Thyroid gland (tissue), 4 donors: Measurements from ENCODE around the gene RGS9. TPM values are rescaled to one million over a fixed set of nuclear protein-coding genes. Genes with fewer than 3 reads are reported as not detected.

Experiments
- DNase-seq, 2 donors: peaks; one replicate each; pipeline ENCODE4 v3.0.0-alpha.2; 2019
- H3K27ac ChIP-seq, 3 donors: fragments of 200-600 bp; sonication (generic); 1 replicate in 2 of 3; 2 replicates in 1 of 3; pipeline ENCODE4 v1.5.1; 2016 to 2019; ENCODE audit warnings: mild to moderate bottlenecking in 1 of 3, moderate library complexity in 1 of 3
- H3K27me3 ChIP-seq: fragments of 200-600 bp; sonication (generic); one replicate; pipeline ENCODE4 v1.5.1; 2019
- H3K36me3 ChIP-seq, 2 donors: fragments of 200-600 bp; sonication (generic); one replicate each; pipeline ENCODE4 v1.5.1; 2016 to 2019
- H3K4me1 ChIP-seq, 2 donors: fragments of 200-600 bp; sonication (generic); one replicate each; pipeline ENCODE4 v1.5.1; 2017 to 2019
- H3K4me3 ChIP-seq, 3 donors: fragments of 200-600 bp; sonication (generic); replicated peaks in 1 of 3; 1 replicate in 2 of 3; 2 replicates in 1 of 3; pipeline ENCODE4 v1.5.1; 2016; ENCODE audit warnings: mild to moderate bottlenecking in 1 of 3
- H3K9me3 ChIP-seq: fragments of 200-600 bp; sonication (generic); one replicate; pipeline ENCODE4 v1.5.1; 2017
- POLR2A ChIP-seq, 2 donors: fragments of 450-650 bp; IDR thresholded peaks; one replicate each; pipeline ENCODE4 v1.6.1; 2017; ENCODE audit warnings: antibody characterized with exemption in 2 of 2, mild to moderate bottlenecking in 2 of 2, moderate library complexity in 1 of 2
- WGBS, 2 donors: methylation state at CpG; one replicate each; pipeline ENCODE4 v1.1.5; 2017; 5-methylcytosine and 5-hydroxymethylcytosine counted together
- intact Hi-C: fragments of 100-400 bp; cut with DNase I; formaldehyde crosslinking; loops from one replicate; pipeline ENCODE4 v1.15.1; 2023
- total RNA-seq, 4 donors: library from RNA; depleted of rRNA; stranded (reverse); fragments of >200 nt; gene quantifications; one replicate each; pipeline ENCODE4 v1.2.3, GENCODE V29; 2016
- TF ChIP-seq, protein P1 (sequence below), 6 experiments: fragments of 200-600 bp in 3 of 6; fragments of 450-650 bp in 3 of 6; sonication (generic) in 3 of 6; IDR thresholded peaks; one replicate each; pipeline ENCODE4 v1.5.1; 2016 to 2019; ENCODE audit warnings: antibody characterized with exemption in 6 of 6, mild to moderate bottlenecking in 2 of 6, inconsistent platforms in 1 of 6, moderate library complexity in 1 of 6

The RGS9 gene
- total RNA-seq, 4 donors from 2014 or later, result 6.0 to 15.5 (median 6.7) TPM

DNA sequence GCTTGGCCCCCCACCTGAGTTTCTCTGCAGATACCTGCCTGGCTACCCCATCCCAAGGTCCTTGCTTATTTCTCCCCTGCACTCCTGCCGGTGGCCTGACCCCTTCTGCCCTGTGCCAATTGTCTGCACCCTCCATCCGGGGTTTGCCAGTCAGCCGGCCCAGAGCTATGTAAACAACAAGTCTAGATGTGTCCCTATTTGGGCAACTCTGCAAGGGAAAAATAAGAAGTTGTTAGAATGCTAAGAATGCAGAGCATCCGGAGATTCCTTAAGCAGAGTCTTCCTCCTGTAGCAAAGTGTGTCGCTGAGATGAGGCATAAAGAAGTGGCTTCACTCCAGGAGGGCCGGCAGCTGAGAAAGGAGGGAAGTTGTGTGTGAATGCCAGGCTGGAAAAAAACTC is 46.6 kb downstream of the RGS9 start:
- no peaks in the 10 kb centered on the region for H3K27me3 ChIP-seq
- H3K9me3 ChIP-seq, result no peaks in the 10 kb centered on the region
- peaks cover 0 to 11% of the 10 kb centered on the region in 2 donors for H3K4me1 ChIP-seq
- peak; percentile 17 to 60 for DNase-seq
- no peaks in the 10 kb centered on the region for H3K36me3 ChIP-seq
- 11 to 13% methylated on average over 6 of the region's 6 CpGs for WGBS, 2 donors
- TF ChIP-seq, protein P1, sequence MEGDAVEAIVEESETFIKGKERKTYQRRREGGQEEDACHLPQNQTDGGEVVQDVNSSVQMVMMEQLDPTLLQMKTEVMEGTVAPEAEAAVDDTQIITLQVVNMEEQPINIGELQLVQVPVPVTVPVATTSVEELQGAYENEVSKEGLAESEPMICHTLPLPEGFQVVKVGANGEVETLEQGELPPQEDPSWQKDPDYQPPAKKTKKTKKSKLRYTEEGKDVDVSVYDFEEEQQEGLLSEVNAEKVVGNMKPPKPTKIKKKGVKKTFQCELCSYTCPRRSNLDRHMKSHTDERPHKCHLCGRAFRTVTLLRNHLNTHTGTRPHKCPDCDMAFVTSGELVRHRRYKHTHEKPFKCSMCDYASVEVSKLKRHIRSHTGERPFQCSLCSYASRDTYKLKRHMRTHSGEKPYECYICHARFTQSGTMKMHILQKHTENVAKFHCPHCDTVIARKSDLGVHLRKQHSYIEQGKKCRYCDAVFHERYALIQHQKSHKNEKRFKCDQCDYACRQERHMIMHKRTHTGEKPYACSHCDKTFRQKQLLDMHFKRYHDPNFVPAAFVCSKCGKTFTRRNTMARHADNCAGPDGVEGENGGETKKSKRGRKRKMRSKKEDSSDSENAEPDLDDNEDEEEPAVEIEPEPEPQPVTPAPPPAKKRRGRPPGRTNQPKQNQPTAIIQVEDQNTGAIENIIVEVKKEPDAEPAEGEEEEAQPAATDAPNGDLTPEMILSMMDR (IDR thresholded peaks at IDR 0.05), result no peak
- no peak for TF ChIP-seq POLR2A (IDR thresholded peaks at IDR 0.05)
- H3K27ac ChIP-seq, result no peak overlapping the region
- no peak overlapping the region for H3K4me3 ChIP-seq
- intact Hi-C loops, result no loop called here

DNA sequence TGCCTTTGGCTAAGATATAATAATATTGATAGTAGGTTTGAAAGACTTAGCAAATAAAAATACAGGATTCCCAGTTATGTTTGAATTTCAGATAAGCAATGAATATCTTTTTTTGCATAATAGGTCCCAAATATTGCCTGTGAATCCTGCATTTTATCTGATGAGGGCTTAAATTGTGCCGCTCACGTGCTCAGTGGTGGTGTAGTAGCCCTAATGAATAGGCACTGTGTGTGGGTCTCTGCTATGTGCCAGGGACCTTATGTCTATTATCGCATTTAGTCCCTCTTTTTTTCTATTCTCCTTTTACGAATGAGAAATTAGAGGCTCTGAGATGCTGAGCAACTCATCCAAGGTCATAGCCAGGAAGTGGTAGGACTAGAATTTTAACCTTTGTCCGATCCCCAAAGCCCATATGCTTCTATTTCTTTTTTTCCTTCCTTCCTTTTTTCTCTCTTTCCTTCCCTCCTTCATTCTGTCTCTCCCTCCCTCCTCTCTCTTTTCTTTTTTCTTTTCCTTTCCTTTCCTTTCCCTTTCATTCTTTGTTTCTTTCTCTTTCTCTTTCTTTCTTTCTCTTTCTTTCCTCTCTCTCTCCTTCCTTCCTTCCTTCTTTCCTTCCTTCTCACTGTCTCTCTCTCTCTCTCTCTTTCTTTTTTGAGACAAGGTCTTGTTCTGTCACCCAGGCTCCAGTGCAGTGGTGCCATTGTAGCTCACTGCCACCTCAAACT is 47.2 kb downstream of the RGS9 start:
- intact Hi-C loops, result no loop called here
- peaks cover 0 to 11% of the 10 kb centered on the region in 2 donors for H3K4me1 ChIP-seq
- no peaks in the 10 kb centered on the region for H3K9me3 ChIP-seq
- no peak for DNase-seq
- H3K27ac ChIP-seq, result no peak overlapping the region
- H3K27me3 ChIP-seq, result no peaks in the 10 kb centered on the region
- WGBS, 2 donors, result 71 to 74% methylated on average over 5 of the region's 5 CpGs
- H3K4me3 ChIP-seq, result no peak overlapping the region
- TF ChIP-seq POLR2A (IDR thresholded peaks at IDR 0.05), result no peak
- TF ChIP-seq, protein P1 (IDR thresholded peaks at IDR 0.05), result no peak
- H3K36me3 ChIP-seq, result no peaks in the 10 kb centered on the region

DNA sequence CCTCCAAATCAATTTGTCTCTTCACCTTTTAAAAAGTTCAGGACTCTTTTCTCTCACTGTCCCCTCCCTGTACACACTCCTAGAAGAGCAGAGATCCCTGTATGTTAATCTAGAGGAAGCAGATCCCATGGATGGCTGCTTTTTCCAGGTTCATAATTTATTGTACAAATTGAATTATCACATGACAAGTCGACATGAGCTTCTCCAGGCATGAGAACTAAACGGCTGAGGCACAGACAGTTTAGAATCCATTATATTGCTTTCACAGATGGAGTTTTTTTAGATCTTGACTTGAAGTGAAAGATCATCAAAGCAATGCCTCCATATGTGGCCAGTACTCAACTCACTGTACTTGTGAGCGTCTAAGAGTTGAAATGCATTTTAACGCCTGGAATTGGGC is 47.9 kb downstream of the RGS9 start:
- peaks cover 0 to 11% of the 10 kb centered on the region in 2 donors for H3K4me1 ChIP-seq
- no peak overlapping the region for H3K4me3 ChIP-seq
- no peak for DNase-seq
- no peaks in the 10 kb centered on the region for H3K9me3 ChIP-seq
- no peaks in the 10 kb centered on the region for H3K27me3 ChIP-seq
- no peak for TF ChIP-seq POLR2A (IDR thresholded peaks at IDR 0.05)
- TF ChIP-seq, protein P1 (IDR thresholded peaks at IDR 0.05), result no peak
- 76 to 81% methylated on average over 4 of the region's 4 CpGs for WGBS, 2 donors
- no peaks in the 10 kb centered on the region for H3K36me3 ChIP-seq
- intact Hi-C loops, result no loop called here
- no peak overlapping the region for H3K27ac ChIP-seq

GRCh38 chr17:65185668-65186382 is 48.7 kb downstream of the RGS9 start:
- 87 to 95% methylated on average over 11 to 13 of the region's 13 CpGs for WGBS, 2 donors
- intact Hi-C loops, result no loop called here
- Histone ChIP-seq H3K27ac (no peak overlapping the region), H3K4me3 (no peak overlapping the region), H3K27me3 (no peaks in the 10 kb centered on the region), H3K4me1 (peaks cover 0 to 11% of the 10 kb centered on the region in 2 donors), H3K9me3 (no peaks in the 10 kb centered on the region), H3K36me3 (no peaks in the 10 kb centered on the region)
- TF ChIP-seq, protein P1 (IDR thresholded peaks at IDR 0.05), result no peak
- TF ChIP-seq POLR2A (IDR thresholded peaks at IDR 0.05), result no peak
- DNase-seq, result no peak
